ENCODE results near the gene KIF16B.
"Not testable (repeated sequence)": the region's sequence is repeated elsewhere in the genome, so short reads cannot be mapped to it uniquely, and the experiment has no call there.

KIF16B gene

GRCh38 chr20:16439540-16439939, 133.7 kb downstream of the KIF16B start:
- H3K9me3 ChIP-seq (ENCODE audit: control insufficient read depth, insufficient read depth, low read depth, low read length); H3K36me3 ChIP-seq (ENCODE audit: control insufficient read depth in 2 of 2, insufficient read depth in 1 of 2, low read length in 2 of 2); H3K27ac ChIP-seq (ENCODE audit: extremely low read depth, low read depth, low read length); POLR2A ChIA-PET; H3K4me3 ChIP-seq (ENCODE audit: low read depth, low read length); H3K4me1 ChIP-seq (ENCODE audit: control insufficient read depth, insufficient read depth, low read length): not testable (repeated sequence)
- peak; percentile 44 for TF ChIP-seq SETDB1 (IDR thresholded peaks at IDR 0.05; ENCODE audit: insufficient read length, low read length)
- CTCF ChIA-PET, result interaction anchor here (0.6 to 0.9 kb wide), 2 partner anchors 9 to 509 kb away, joined by 3 to 5 read pairs; no protein-coding TSS in a partner anchor

- TF ChIP-seq ZNF513 (tag by site-specific recombination; IDR thresholded peaks at IDR 0.05) (no peak), ZNF26 (tag by site-specific recombination; IDR thresholded peaks at IDR 0.05) (no peak)
- ChIA-PET POLR2A (no interaction called here), CTCF (interaction anchor here (0.7 kb wide), 2 partner anchors 24 to 315 kb away, joined by 3 to 4 read pairs; no protein-coding TSS in a partner anchor)
- H3K27ac ChIP-seq (ENCODE audit: extremely low read depth, low read depth, low read length), result no peak overlapping the region
- H3K4me3 ChIP-seq (ENCODE audit: low read depth, low read length), result no peak overlapping the region
- no peaks in the 10 kb centered on the region for H3K9me3 ChIP-seq (ENCODE audit: control insufficient read depth, insufficient read depth, low read depth, low read length)
- H3K36me3 ChIP-seq (ENCODE audit: control insufficient read depth in 2 of 2, insufficient read depth in 1 of 2, low read length in 2 of 2), result no peaks in the 10 kb centered on the region
- H3K4me1 ChIP-seq (ENCODE audit: control insufficient read depth, insufficient read depth, low read length), result no peaks in the 10 kb centered on the region
Observed at GRCh38 chr20:16438100-16438499, 135.1 kb downstream of the KIF16B start.

GRCh38 chr20:16437387-16437996, 135.8 kb downstream of the KIF16B start:
- POLR2A ChIA-PET, result no interaction called here
- TF ChIP-seq ZNF146 (tag by site-specific recombination; IDR thresholded peaks at IDR 0.05), result no peak
- no peak for TF ChIP-seq ZNF830 (tag by site-specific recombination; IDR thresholded peaks at IDR 0.05; ENCODE audit: low read depth)
- TF ChIP-seq OVOL3 (tag by site-specific recombination; IDR thresholded peaks at IDR 0.05), result no peak
- no peak for TF ChIP-seq ZNF157 (tag by site-specific recombination; IDR thresholded peaks at IDR 0.05)
- no peak for TF ChIP-seq ZNF596 (tag by site-specific recombination; IDR thresholded peaks at IDR 0.05)
- no peak for TF ChIP-seq ZBTB48 (tag by site-specific recombination; IDR thresholded peaks at IDR 0.05)
- TF ChIP-seq GLI2 (tag by site-specific recombination; IDR thresholded peaks at IDR 0.05; ENCODE audit: borderline replicate concordance, low read depth), result no peak
- TF ChIP-seq KLF7 (tag by site-specific recombination; IDR thresholded peaks at IDR 0.05; ENCODE audit: borderline replicate concordance), result no peak
- no peak for TF ChIP-seq ZNF140 (tag by site-specific recombination; IDR thresholded peaks at IDR 0.05)
- no peak for TF ChIP-seq ZNF513 (tag by site-specific recombination; IDR thresholded peaks at IDR 0.05)
- no peak for TF ChIP-seq ZNF280C (tag by site-specific recombination; IDR thresholded peaks at IDR 0.05)
- no peak for TF ChIP-seq ZNF704 (tag by site-specific recombination; IDR thresholded peaks at IDR 0.05)
- CTCF ChIA-PET, result interaction anchor here (0.7 kb wide), 2 partner anchors 24 to 316 kb away, joined by 3 to 4 read pairs; no protein-coding TSS in a partner anchor

More at GRCh38 chr20:16437387-16437996, 135.8 kb downstream of the KIF16B start:
- H3K9me3 ChIP-seq (ENCODE audit: control insufficient read depth, insufficient read depth, low read depth, low read length), result no peaks in the 10 kb centered on the region
- H3K36me3 ChIP-seq (ENCODE audit: control insufficient read depth in 2 of 2, insufficient read depth in 1 of 2, low read length in 2 of 2), result no peaks in the 10 kb centered on the region
- no peak overlapping the region for H3K27ac ChIP-seq (ENCODE audit: extremely low read depth, low read depth, low read length)
- no peaks in the 10 kb centered on the region for H3K4me1 ChIP-seq (ENCODE audit: control insufficient read depth, insufficient read depth, low read length)
- H3K4me3 ChIP-seq (ENCODE audit: low read depth, low read length), result no peak overlapping the region

All from HEK293 (cell line).